SK-N-SH (cell line): ENCODE data around the gene GYS1. TPM values are rescaled to one million over a fixed set of nuclear protein-coding genes. Genes with fewer than 3 reads are reported as not detected.

Source experiments
- CTCF ChIA-PET: fragments of 300-600, 350-600 bp; formaldehyde crosslinking; extraction: SDS; loops from one replicate; lab custom pipeline; 2021; lab: Yijun Ruan, JAX
- POLR2A ChIA-PET: fragments of 350-600 bp; sonication (Branson Sonifier 250); formaldehyde crosslinking; extraction: SDS; loops from one replicate; lab custom pipeline; 2020; ENCODE audit warnings: antibody characterized with exemption, inconsistent platforms; lab: Yijun Ruan, JAX
- DNase-seq: peaks from one replicate; pipeline ENCODE4 v3.0.0; 2012
- H2AFZ ChIP-seq: fragments of 200-600 bp; sonication (generic); 2 replicates; pipeline ENCODE4 v1.8.1; 2016; ENCODE audit warnings: antibody characterized with exemption, mild to moderate bottlenecking, low read depth
- H3F3A ChIP-seq: fragments of 200-600 bp; sonication (generic); replicated peaks from 2 replicates; pipeline ENCODE3; 2016; ENCODE audit warnings: antibody characterized with exemption, mild to moderate bottlenecking; ENCODE audit not compliant: insufficient read depth
- H3K27ac ChIP-seq, 2 experiments: fragments of 200-500 bp in 1 of 2; fragments of 200-600 bp in 1 of 2; sonication (Bioruptor generic) in 1 of 2; sonication (generic), shearing (Covaris generic) in 1 of 2; 2 replicates each; pipeline versions ENCODE4 v1.5.1 to v1.6.1; 2014 to 2016; ENCODE audit warnings: low read depth in 2 of 2, inconsistent platforms in 1 of 2, low read length in 1 of 2, mild to moderate bottlenecking in 1 of 2, mixed read lengths in 1 of 2
- H3K27me3 ChIP-seq: fragments of 200-600 bp; sonication (generic), shearing (Covaris generic); 2 replicates; pipeline ENCODE4 v1.6.1; 2016; ENCODE audit warnings: mixed run types; ENCODE audit not compliant: insufficient read depth
- H3K36me3 ChIP-seq, 2 experiments: fragments of 200-500 bp in 1 of 2; fragments of 200-600 bp in 1 of 2; sonication (Bioruptor generic) in 1 of 2; sonication (generic) in 1 of 2; replicated peaks in 1 of 2; 2 replicates each; pipeline versions ENCODE3 to v1.5.1; 2014 to 2016; ENCODE audit warnings: low read length in 1 of 2, mild to moderate bottlenecking in 1 of 2; ENCODE audit not compliant: insufficient read depth in 2 of 2, control insufficient read depth in 1 of 2
- H3K4me1 ChIP-seq, 2 experiments: fragments of 200-500 bp in 1 of 2; fragments of 200-600 bp in 1 of 2; sonication (Bioruptor generic) in 1 of 2; sonication (generic), shearing (Covaris generic) in 1 of 2; 2 replicates each; pipeline versions ENCODE4 v1.5.1 to v1.6.1; 2014 to 2016; ENCODE audit warnings: low read depth in 1 of 2, low read length in 1 of 2, mixed run types in 1 of 2; ENCODE audit not compliant: insufficient read depth in 2 of 2, control insufficient read depth in 1 of 2
- H3K4me2 ChIP-seq: fragments of 200-600 bp; sonication (generic), shearing (Covaris generic); 2 replicates; pipeline ENCODE4 v1.6.1; 2017; ENCODE audit warnings: mixed run types
- H3K4me3 ChIP-seq, 2 experiments: fragments of 200-500 bp in 1 of 2; fragments of 200-600 bp in 1 of 2; sonication (Bioruptor generic) in 1 of 2; sonication (generic), shearing (Covaris generic) in 1 of 2; 2 replicates each; pipeline versions ENCODE4 v1.5.1 to v1.8.1; 2014 to 2016; ENCODE audit warnings: low read depth in 2 of 2, inconsistent platforms in 1 of 2, low read length in 1 of 2, mild to moderate bottlenecking in 1 of 2, mixed read lengths in 1 of 2, moderate library complexity in 1 of 2
- H3K79me2 ChIP-seq: fragments of 200-600 bp; sonication (generic); 2 replicates; pipeline ENCODE4 v1.8.1; 2017; ENCODE audit warnings: mild to moderate bottlenecking; ENCODE audit not compliant: insufficient read depth
- H3K9ac ChIP-seq: fragments of 200-600 bp; sonication (generic); 2 replicates; pipeline ENCODE4 v1.6.1; 2017; ENCODE audit warnings: mixed run types
- H3K9me2 ChIP-seq: fragments of 200-600 bp; sonication (generic); 2 replicates; pipeline ENCODE4 v1.6.1; 2017; ENCODE audit warnings: mixed run types
- H3K9me3 ChIP-seq: fragments of 200-600 bp; sonication (generic); 2 replicates; pipeline ENCODE4 v1.6.1; 2017; ENCODE audit warnings: mixed run types, mild to moderate bottlenecking, moderate library complexity
- H4K20me1 ChIP-seq: fragments of 200-600 bp; sonication (generic); 2 replicates; pipeline ENCODE4 v1.6.1; 2017; ENCODE audit warnings: mild to moderate bottlenecking, mixed run types; ENCODE audit not compliant: insufficient read depth
- EP300 ChIP-seq, 2 experiments: IDR thresholded peaks; 2 replicates each; pipeline versions ENCODE4 v1.4.0 to v1.6.1; 2012; ENCODE audit warnings: borderline replicate concordance in 1 of 2, low read depth in 1 of 2, low read length in 1 of 2
- FOXJ3 ChIP-seq: sonication (generic); formaldehyde crosslinking; IDR thresholded peaks from 2 replicates; pipeline ENCODE4 v1.5.1; 2020; ENCODE audit warnings: mild to moderate bottlenecking, missing genetic modification reagents
- GATA2 ChIP-seq: sonication (generic); formaldehyde crosslinking; IDR thresholded peaks from 2 replicates; pipeline ENCODE4 v1.5.0; 2020; ENCODE audit warnings: mild to moderate bottlenecking, missing genetic modification reagents
- NFIC ChIP-seq: IDR thresholded peaks from 2 replicates; pipeline ENCODE4 v1.4.0; 2012; ENCODE audit warnings: borderline replicate concordance
- PBX3 ChIP-seq: IDR thresholded peaks from 2 replicates; pipeline ENCODE4; 2012
- POLR2AphosphoS5 ChIP-seq: IDR thresholded peaks from 2 replicates; pipeline ENCODE4 v1.6.1; 2012; ENCODE audit warnings: low read depth, low read length
- RCOR1 ChIP-seq: fragments of 150-350 bp; IDR thresholded peaks from 2 replicates; pipeline ENCODE4 v1.6.1; 2017; ENCODE audit warnings: antibody characterized with exemption, low read length
- RFX5 ChIP-seq: IDR thresholded peaks from 2 replicates; pipeline ENCODE4 v1.6.1; 2012; ENCODE audit warnings: mild to moderate bottlenecking, improper control_type of control experiment, low read length
- SIN3A ChIP-seq: IDR thresholded peaks from 2 replicates; pipeline ENCODE4 v1.6.1; 2012; ENCODE audit warnings: low read depth, mild to moderate bottlenecking, low read length, moderate library complexity, borderline replicate concordance
- SMC3 ChIP-seq: IDR thresholded peaks from 2 replicates; pipeline ENCODE4 v1.6.1; 2012; ENCODE audit warnings: low read depth, low read length, improper control_type of control experiment
- ZBTB33 ChIP-seq: IDR thresholded peaks from 2 replicates; pipeline ENCODE4 v1.4.0; 2012; ENCODE audit warnings: low read depth, borderline replicate concordance
- WGBS: methylation state at CpG from one replicate; pipeline ENCODE4 v1.1.6; 2017; ENCODE audit warnings: low lambda C conversion rate; 5-methylcytosine and 5-hydroxymethylcytosine counted together
- polyA plus RNA-seq, 3 experiments: library from polyadenylated mRNA; depleted of rRNA; stranded (reverse); fragments of >200 nt; gene quantifications; 2 replicates each; pipeline ENCODE4 v1.2.3, GENCODE V29; 2012
- TF ChIP-seq, protein P1 (sequence below): fragments of 200-600 bp; sonication (generic); IDR thresholded peaks from 2 replicates; pipeline ENCODE4 v1.6.1; 2017; ENCODE audit warnings: antibody characterized with exemption, mild to moderate bottlenecking, moderate library complexity

Gene GYS1
- polyA plus RNA-seq, 1 of the 3 experiments (the other 2 are of a cell fraction) = 25.3 TPM

- TF ChIP-seq ZBTB33 = no peak
- no peak for TF ChIP-seq SIN3A
- no peak for TF ChIP-seq EP300 (IDR thresholded peaks at IDR 0.05; ENCODE audit: borderline replicate concordance in 1 of 2, low read depth in 1 of 2, low read length in 1 of 2)
- TF ChIP-seq PBX3 = no peak
- no peak for TF ChIP-seq FOXJ3
- TF ChIP-seq RFX5 = no peak
- no peak for TF ChIP-seq GATA2 (CRISPR knock-in tag)
- TF ChIP-seq, protein P1, sequence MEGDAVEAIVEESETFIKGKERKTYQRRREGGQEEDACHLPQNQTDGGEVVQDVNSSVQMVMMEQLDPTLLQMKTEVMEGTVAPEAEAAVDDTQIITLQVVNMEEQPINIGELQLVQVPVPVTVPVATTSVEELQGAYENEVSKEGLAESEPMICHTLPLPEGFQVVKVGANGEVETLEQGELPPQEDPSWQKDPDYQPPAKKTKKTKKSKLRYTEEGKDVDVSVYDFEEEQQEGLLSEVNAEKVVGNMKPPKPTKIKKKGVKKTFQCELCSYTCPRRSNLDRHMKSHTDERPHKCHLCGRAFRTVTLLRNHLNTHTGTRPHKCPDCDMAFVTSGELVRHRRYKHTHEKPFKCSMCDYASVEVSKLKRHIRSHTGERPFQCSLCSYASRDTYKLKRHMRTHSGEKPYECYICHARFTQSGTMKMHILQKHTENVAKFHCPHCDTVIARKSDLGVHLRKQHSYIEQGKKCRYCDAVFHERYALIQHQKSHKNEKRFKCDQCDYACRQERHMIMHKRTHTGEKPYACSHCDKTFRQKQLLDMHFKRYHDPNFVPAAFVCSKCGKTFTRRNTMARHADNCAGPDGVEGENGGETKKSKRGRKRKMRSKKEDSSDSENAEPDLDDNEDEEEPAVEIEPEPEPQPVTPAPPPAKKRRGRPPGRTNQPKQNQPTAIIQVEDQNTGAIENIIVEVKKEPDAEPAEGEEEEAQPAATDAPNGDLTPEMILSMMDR = no peak
- TF ChIP-seq RCOR1 = no peak
- TF ChIP-seq POLR2AphosphoS5 = peak; percentile 47; the same call in 1 of the 2 replicates
- no peak for TF ChIP-seq NFIC
These were observed 1.1 kb downstream of the GYS1 start (continued) for GRCh38 chr19:48991873-48992580.

DNA sequence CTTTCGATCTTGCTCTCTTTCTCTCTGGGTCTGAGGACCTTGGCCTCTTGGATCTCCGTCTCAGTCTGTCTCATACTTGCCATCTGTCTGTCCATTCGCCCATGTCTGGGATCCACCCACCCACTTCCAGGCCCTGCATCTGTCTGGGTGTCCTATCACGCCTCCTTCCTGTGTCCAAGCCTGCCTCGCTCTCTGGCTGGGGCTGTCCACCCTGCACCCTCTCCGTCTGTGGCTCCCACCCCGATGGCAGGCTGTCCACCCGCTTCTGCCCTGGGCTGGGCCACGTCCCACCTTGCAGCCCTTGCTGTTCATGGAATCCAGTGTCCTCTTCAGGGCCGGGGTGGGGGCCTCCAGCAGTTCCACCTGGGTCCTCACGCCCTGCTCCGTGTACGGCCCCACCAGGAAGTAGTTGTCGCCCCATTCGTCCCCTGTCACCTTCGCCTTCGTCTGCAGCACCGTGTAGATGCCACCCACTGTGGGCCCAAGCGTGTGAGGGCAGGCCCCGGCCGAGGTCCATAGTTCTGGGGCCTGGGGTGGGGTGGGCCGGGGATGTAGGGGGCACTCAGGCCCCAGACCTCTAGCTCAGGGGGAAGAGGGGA, 2.0 kb downstream of the GYS1 start:
- POLR2A ChIA-PET = interaction anchor here (0.6 kb wide), 1 partner anchor 252 kb away, joined by 3 read pairs; no protein-coding TSS in a partner anchor
- Histone ChIP-seq H3K27ac (no peak overlapping the region), H2AFZ (no peak overlapping the region), H3K4me1 (peaks cover 0 to 17% of the 10 kb centered on the region in 2 experiments; a peak in 1 of 4 replicates), H4K20me1 (no peaks in the 10 kb centered on the region), H3K9ac (no peak overlapping the region), H3K36me3 (peaks cover 0 to 27% of the 10 kb centered on the region in 2 experiments), H3K9me2 (no peaks in the 10 kb centered on the region), H3F3A (peaks cover 8% of the 10 kb centered on the region), H3K79me2 (peaks cover 64% of the 10 kb centered on the region), H3K27me3 (no peaks in the 10 kb centered on the region), H3K4me2 (peak overlapping the region; percentile 100; the same call in 1 of the 2 replicates), H3K4me3 (peak overlapping the region in 1 of 2 experiments; percentile 99; a peak in 1 of 4 replicates), H3K9me3 (no peaks in the 10 kb centered on the region)
- CTCF ChIA-PET = interaction anchor here (0.9 to 6.2 kb wide), 5 partner anchors 9 to 145 kb away, joined by 3 to 54 read pairs (median 27); no protein-coding TSS in a partner anchor
- DNase-seq = no peak
- no peak for TF ChIP-seq SMC3
- no peak for TF ChIP-seq EP300 (IDR thresholded peaks at IDR 0.05; ENCODE audit: borderline replicate concordance in 1 of 2, low read depth in 1 of 2, low read length in 1 of 2)
- 91% methylated on average over 19 of the region's 22 CpGs for WGBS
